Peyer's patch (tissue), 4 donors: ENCODE results near the gene ARSA.
"Not testable (repeated sequence)": the region's sequence is repeated elsewhere in the genome, so short reads cannot be mapped to it uniquely, and the experiment has no call there.

ENCODE experiments used
- CTCF ChIP-seq, 6 experiments: fragments of 450-650 bp in 4 of 6; fragments of 200-600 bp in 2 of 6; sonication (generic) in 1 of 6; IDR thresholded peaks; one replicate each; pipeline ENCODE4 v1.5.1; 2017 to 2019; ENCODE audit warnings: antibody characterized with exemption in 6 of 6, mild to moderate bottlenecking in 3 of 6, moderate library complexity in 1 of 6
- POLR2A ChIP-seq, 2 donors: fragments of 450-650 bp; IDR thresholded peaks; one replicate each; pipeline ENCODE4 v1.5.1; 2017; ENCODE audit warnings: antibody characterized with exemption in 2 of 2, mild to moderate bottlenecking in 2 of 2, moderate library complexity in 2 of 2

- TF ChIP-seq CTCF, POLR2A (IDR thresholded peaks at IDR 0.05): not testable (repeated sequence)
These were observed 31.8 kb upstream of the ARSA start for GRCh38 chr22:50659711-50660110.
